GM12864 (cell line): Measurements from ENCODE around the gene ZNF512B.
"Not testable (repeated sequence)": the region's sequence is repeated elsewhere in the genome, so short reads cannot be mapped to it uniquely, and the experiment has no call there.

Experiments used
- DNase-seq: peaks from one replicate; pipeline ENCODE4 v3.0.0-alpha.2; 2011; ENCODE audit warnings: low read depth
- H3K4me3 ChIP-seq: 2 replicates; pipeline ENCODE4 v1.5.1; 2011; ENCODE audit warnings: mild to moderate bottlenecking, low read depth, low read length, control low read depth
- CTCF ChIP-seq: IDR thresholded peaks from 2 replicates; pipeline ENCODE4 v1.5.1; 2011; ENCODE audit warnings: low read depth, mild to moderate bottlenecking, moderate library complexity, low read length, control low read depth, inconsistent platforms; ENCODE audit errors: missing control alignments

ZNF512B gene

GRCh38 chr20:63931735-63932134, 38.0 kb downstream of the ZNF512B start:
- TF ChIP-seq CTCF, result no peak
- no peak overlapping the region for H3K4me3 ChIP-seq
- no peak for DNase-seq

DNA sequence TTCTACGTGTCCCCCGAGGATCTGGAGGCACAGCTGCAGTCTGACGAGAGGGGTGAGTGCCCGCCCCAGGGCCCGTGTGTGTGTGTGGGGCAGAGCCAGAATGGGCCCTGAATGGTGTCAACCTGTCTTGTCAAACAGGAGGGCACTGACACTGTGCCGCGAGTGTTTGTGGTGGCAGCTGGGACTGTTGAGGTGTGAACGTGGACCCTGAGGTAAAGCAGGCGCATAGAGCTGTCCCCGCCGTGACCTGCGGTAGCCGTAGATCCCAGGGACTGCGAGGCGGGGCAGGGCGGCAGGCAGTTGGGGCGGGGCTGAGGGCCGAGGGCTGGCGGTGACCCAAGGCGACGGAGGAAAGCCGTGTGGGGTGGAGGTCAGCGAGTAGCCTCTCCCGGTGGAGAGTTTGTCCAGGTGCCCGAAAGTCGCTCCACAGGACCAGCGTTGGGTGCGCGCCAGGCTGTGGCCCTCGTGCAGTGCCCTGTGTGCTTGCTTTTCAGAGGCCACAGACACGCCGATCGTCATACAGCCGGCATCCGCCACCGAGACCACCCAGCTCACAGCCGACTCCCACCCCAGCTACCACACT, 38.7 kb downstream of the ZNF512B start:
- H3K4me3 ChIP-seq, result no peak overlapping the region
- DNase-seq, result no peak
- TF ChIP-seq CTCF, result no peak

- DNase-seq, H3K4me3 ChIP-seq: not testable (repeated sequence)
Observed at GRCh38 chr20:63929473-63929883, 40.3 kb downstream of the ZNF512B start.

DNA sequence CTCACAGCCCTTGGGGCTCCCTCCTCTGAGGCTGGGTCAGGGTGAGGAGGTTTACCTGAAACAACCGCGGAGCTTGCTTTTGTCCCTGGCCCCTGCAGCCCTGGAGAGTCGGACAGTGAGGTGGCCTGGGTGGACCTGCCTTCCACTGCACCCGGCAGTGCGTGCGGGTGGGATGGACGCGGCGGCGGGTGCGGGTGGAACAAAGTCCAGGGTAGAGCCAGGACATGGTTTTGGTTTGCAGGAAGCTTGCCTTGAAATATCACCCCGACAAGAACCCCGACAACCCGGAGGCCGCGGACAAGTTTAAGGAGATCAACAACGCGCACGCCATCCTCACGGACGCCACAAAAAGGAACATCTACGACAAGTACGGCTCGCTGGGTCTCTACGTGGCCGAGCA, 40.7 kb downstream of the ZNF512B start:
- no peak overlapping the region for H3K4me3 ChIP-seq
- no peak for DNase-seq
- no peak for TF ChIP-seq CTCF

DNA sequence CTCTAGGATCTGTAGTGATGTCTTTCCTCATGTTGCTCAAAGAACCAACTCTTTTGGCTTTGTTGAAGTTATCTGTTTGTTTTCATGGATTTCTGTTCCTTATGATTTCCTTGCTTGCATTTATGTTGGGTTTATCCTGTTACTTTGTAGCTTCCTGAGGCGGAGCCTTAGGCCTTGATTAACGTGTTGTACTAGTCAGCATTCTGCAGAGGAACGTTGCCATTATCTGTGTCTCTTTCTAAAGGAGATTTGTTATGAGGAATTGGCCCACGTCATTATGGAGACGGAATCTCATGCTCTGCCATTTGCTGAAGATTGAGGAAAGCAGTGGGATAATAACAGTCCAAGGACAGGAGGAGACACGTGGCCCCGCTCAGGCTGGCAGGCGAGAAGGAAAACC, 43.4 kb downstream of the ZNF512B start:
- no peak for TF ChIP-seq CTCF
- DNase-seq, result no peak
- H3K4me3 ChIP-seq, result no peak overlapping the region

DNA sequence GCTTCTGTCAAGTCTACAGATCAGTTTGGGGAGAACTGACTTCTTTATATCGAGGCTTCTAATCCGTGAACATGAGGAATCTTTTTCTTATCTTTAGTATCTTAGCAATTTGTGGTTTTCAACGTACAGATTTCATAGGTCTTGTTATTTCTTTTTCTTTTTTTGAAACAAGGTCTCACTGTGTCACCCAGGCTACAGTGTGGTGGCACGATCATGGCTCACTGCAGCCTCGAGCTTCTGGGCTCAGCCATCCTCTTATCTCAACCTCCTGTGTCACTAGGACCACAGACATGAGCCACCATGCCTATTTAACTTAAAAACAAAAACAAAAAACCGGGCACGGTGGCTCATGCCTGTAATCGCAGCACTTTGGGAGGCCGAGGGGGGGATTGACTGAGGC, 45.5 kb downstream of the ZNF512B start:
- no peak for TF ChIP-seq CTCF
- no peak for DNase-seq
- no peak overlapping the region for H3K4me3 ChIP-seq

DNA sequence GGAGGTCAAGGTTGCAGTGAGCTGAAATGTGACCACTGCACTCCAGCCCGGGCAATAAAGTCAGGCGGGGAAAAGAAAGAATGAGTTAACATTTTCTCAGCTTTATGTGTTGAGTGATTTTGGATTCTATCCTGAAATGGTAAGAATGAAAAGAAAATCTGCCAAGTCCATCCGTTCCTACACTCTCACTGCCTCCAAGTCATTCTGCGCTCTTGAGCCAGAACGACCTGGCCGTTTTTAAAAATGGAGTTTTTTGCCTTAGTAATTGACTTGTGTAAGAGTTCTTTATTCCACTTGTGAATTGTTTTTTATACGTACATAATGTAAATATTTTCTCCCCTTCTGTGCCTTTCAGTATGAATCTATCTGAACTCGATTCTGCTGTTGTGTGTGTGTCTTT, 46.1 kb downstream of the ZNF512B start:
- TF ChIP-seq CTCF, result no peak
- H3K4me3 ChIP-seq, result no peak overlapping the region
- no peak for DNase-seq
